MM.1S (cell line): ENCODE results near the gene PPP6R3.

Source experiments
- DNase-seq: peaks from one replicate; pipeline ENCODE4 v3.0.0-alpha.2; 2015
- H2AFZ ChIP-seq: fragments of 300-600 bp; sonication (generic); 2 replicates; pipeline ENCODE4 v1.6.0; 2016; ENCODE audit warnings: antibody characterized with exemption, low read length
- H3F3A ChIP-seq: fragments of 300-600 bp; sonication (generic); 2 replicates; pipeline ENCODE4 v1.6.1; 2016; ENCODE audit warnings: mild to moderate bottlenecking, antibody characterized with exemption, low read length, moderate library complexity, mixed read lengths; ENCODE audit not compliant: insufficient read depth
- H3K27ac ChIP-seq: fragments of 300-600 bp; sonication (generic); 2 replicates; pipeline ENCODE4 v1.5.1; 2016; ENCODE audit warnings: mild to moderate bottlenecking, low read length
- H3K27me3 ChIP-seq: fragments of 300-600 bp; sonication (generic); replicated peaks from 2 replicates; pipeline ENCODE4 v1.6.0; 2016; ENCODE audit warnings: low read length; ENCODE audit not compliant: insufficient read depth
- H3K36me3 ChIP-seq: fragments of 300-600 bp; sonication (generic); replicated peaks from 2 replicates; pipeline ENCODE4 v1.6.1; 2016; ENCODE audit warnings: mild to moderate bottlenecking, low read length, mixed read lengths; ENCODE audit not compliant: insufficient read depth
- H3K4me1 ChIP-seq: fragments of 300-600 bp; sonication (generic); 2 replicates; pipeline ENCODE4 v1.6.1; 2016; ENCODE audit warnings: low read length, mixed read lengths
- H3K4me2 ChIP-seq: fragments of 300-600 bp; sonication (generic); 2 replicates; pipeline ENCODE4 v1.6.0; 2016; ENCODE audit warnings: low read depth, low read length
- H3K4me3 ChIP-seq: fragments of 300-600 bp; sonication (generic); 2 replicates; pipeline ENCODE4 v1.5.1; 2016; ENCODE audit warnings: low read length, mixed read lengths
- H3K79me2 ChIP-seq: fragments of 300-600 bp; sonication (generic); 2 replicates; pipeline ENCODE4 v1.6.1; 2016; ENCODE audit warnings: mixed run types, low read length, mixed read lengths
- H3K9ac ChIP-seq: fragments of 300-600 bp; sonication (generic); 2 replicates; pipeline ENCODE4 v1.6.1; 2016; ENCODE audit warnings: low read length, mixed read lengths
- H3K9me2 ChIP-seq: fragments of 300-600 bp; sonication (generic); replicated peaks from 2 replicates; pipeline ENCODE4 v1.6.1; 2016; ENCODE audit warnings: mild to moderate bottlenecking, low read length, mixed read lengths; ENCODE audit not compliant: insufficient read depth
- H3K9me3 ChIP-seq: fragments of 300-600 bp; sonication (generic); replicated peaks from 2 replicates; pipeline ENCODE4 v1.6.1; 2016; ENCODE audit warnings: mild to moderate bottlenecking, low read length, mixed read lengths; ENCODE audit not compliant: insufficient read depth
- H4K20me1 ChIP-seq: fragments of 300-600 bp; sonication (generic); 2 replicates; pipeline ENCODE4 v1.6.1; 2016; ENCODE audit warnings: mild to moderate bottlenecking, low read length, moderate library complexity, mixed read lengths; ENCODE audit not compliant: insufficient read depth
- EZH2 ChIP-seq: fragments of 300-600 bp; sonication (generic); optimal IDR thresholded peaks from 2 replicates; pipeline ENCODE3; 2017; ENCODE audit warnings: low read depth, mild to moderate bottlenecking, antibody characterized with exemption, low read length, mixed read lengths
- EZH2phosphoT487 ChIP-seq: fragments of 300-600 bp; sonication (generic); IDR thresholded peaks from 2 replicates; pipeline ENCODE4 v1.6.1; 2018; ENCODE audit warnings: antibody characterized with exemption, low read length
- TF ChIP-seq, protein P1 (sequence below): fragments of 300-600 bp; sonication (generic); IDR thresholded peaks from 2 replicates; pipeline ENCODE4 v1.5.1; 2016; ENCODE audit warnings: antibody characterized with exemption, low read length, mixed read lengths

Gene PPP6R3

DNA sequence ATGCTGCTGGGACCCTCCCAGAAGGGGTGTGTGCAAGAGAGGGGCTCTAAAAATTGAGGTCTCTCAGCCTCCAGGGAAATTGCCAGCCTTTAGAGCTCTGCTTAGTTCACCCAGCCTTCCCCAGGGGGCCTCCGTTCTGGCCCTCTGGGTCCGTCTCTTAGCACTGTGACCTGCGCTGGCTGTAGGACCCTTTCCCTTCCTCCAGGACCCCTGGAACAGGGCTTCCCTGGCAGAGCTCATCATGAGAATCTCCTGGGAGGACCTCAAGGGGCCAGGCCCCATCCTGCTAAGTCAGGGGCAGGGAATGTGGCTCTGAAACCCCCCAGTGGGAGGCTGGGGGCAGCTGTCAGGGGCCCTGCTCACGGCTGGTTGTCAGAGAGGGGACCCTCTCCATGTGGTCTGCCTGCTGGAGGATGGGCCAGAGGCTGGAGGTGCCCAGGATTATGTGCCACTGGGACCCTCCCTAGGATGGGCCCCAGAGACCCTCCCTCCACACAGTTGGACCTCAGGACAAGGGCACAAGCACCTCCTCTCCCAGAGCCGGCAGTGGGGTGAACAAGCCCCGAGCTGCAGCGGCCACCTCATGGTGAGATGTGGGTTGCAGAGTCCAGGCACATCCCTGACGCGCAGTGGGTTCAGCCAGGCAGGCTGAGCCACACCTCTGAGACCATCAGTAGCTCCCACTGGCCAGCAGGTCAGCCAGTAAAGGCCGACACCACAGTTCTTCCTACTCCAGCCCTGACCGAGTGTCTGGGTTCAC lies 196.6 kb downstream of the PPP6R3 start:
- no peaks in the 10 kb centered on the region for H3F3A ChIP-seq
- no peak overlapping the region for H3K27ac ChIP-seq
- H3K9me3 ChIP-seq: no peaks in the 10 kb centered on the region
- no peak overlapping the region for H2AFZ ChIP-seq
- H4K20me1 ChIP-seq: no peaks in the 10 kb centered on the region
- H3K9ac ChIP-seq: no peak overlapping the region
- TF ChIP-seq, protein P1, sequence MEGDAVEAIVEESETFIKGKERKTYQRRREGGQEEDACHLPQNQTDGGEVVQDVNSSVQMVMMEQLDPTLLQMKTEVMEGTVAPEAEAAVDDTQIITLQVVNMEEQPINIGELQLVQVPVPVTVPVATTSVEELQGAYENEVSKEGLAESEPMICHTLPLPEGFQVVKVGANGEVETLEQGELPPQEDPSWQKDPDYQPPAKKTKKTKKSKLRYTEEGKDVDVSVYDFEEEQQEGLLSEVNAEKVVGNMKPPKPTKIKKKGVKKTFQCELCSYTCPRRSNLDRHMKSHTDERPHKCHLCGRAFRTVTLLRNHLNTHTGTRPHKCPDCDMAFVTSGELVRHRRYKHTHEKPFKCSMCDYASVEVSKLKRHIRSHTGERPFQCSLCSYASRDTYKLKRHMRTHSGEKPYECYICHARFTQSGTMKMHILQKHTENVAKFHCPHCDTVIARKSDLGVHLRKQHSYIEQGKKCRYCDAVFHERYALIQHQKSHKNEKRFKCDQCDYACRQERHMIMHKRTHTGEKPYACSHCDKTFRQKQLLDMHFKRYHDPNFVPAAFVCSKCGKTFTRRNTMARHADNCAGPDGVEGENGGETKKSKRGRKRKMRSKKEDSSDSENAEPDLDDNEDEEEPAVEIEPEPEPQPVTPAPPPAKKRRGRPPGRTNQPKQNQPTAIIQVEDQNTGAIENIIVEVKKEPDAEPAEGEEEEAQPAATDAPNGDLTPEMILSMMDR: no peak
- TF ChIP-seq EZH2: no peak
- no peak for TF ChIP-seq EZH2phosphoT487
- H3K79me2 ChIP-seq: no peaks in the 10 kb centered on the region
- H3K27me3 ChIP-seq: peaks cover 90% of the 10 kb centered on the region
- H3K4me1 ChIP-seq: no peaks in the 10 kb centered on the region
- no peak overlapping the region for H3K4me2 ChIP-seq
- no peaks in the 10 kb centered on the region for H3K36me3 ChIP-seq
- H3K9me2 ChIP-seq: no peaks in the 10 kb centered on the region
- DNase-seq: no peak
- H3K4me3 ChIP-seq: no peak overlapping the region

DNA sequence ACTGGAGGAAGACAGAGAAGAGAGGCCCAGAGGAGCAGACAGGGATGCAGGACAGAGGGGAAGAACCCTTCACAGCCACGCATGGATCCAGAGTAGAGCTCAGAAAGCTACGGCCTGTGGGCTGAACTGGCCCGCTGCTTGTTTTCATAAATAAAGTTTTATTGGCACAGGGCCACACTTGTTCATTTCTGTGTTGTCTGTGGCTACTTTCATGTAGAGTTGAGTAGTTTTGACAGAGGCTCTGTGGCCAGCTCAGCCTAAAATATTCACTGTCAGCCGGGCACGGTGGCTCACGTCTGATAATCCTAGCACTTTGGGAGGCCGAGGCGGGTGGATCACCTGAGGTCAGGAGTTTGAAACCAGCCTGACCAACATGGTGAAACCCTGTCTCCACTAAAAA lies 197.5 kb downstream of the PPP6R3 start:
- H3K9me3 ChIP-seq: no peaks in the 10 kb centered on the region
- no peak for DNase-seq
- no peak overlapping the region for H2AFZ ChIP-seq
- peaks cover 97% of the 10 kb centered on the region for H3K27me3 ChIP-seq
- no peak overlapping the region for H3K9ac ChIP-seq
- H3K79me2 ChIP-seq: no peaks in the 10 kb centered on the region
- no peak for TF ChIP-seq EZH2
- TF ChIP-seq, protein P1: no peak
- no peak for TF ChIP-seq EZH2phosphoT487
- no peaks in the 10 kb centered on the region for H3K9me2 ChIP-seq
- no peak overlapping the region for H3K27ac ChIP-seq
- H3K4me1 ChIP-seq: no peaks in the 10 kb centered on the region
- H3K36me3 ChIP-seq: no peaks in the 10 kb centered on the region
- no peak overlapping the region for H3K4me3 ChIP-seq
- H3F3A ChIP-seq: no peaks in the 10 kb centered on the region
- H3K4me2 ChIP-seq: no peak overlapping the region
- H4K20me1 ChIP-seq: no peaks in the 10 kb centered on the region

DNA sequence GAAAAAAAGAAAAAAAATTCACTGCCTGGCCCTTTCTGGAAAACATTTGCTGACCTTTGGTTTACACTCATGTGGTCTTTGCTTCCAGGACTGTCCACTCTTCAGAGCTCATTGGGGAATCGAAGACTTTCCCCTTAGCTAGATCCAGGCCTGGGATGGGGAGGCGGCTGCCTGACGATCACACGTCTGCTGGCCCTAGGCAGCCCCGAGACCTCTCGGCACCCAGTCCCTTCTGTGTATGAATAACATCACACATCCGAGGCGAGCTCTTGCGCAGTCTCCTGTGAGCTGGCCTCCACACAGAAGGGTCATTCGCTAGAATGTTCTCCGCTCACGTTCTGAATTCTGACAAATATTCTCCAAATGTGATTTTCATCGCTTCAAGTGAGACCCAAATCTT lies 198.1 kb downstream of the PPP6R3 start:
- Histone ChIP-seq H3K36me3 (no peaks in the 10 kb centered on the region), H3K9me3 (no peaks in the 10 kb centered on the region), H3F3A (no peaks in the 10 kb centered on the region), H4K20me1 (no peaks in the 10 kb centered on the region), H3K4me2 (no peak overlapping the region), H3K4me1 (no peaks in the 10 kb centered on the region), H2AFZ (no peak overlapping the region), H3K27me3 (peaks cover 97% of the 10 kb centered on the region), H3K4me3 (no peak overlapping the region), H3K9me2 (no peaks in the 10 kb centered on the region), H3K79me2 (no peaks in the 10 kb centered on the region), H3K9ac (no peak overlapping the region), H3K27ac (no peak overlapping the region)
- DNase-seq: no peak
- TF ChIP-seq, protein P1: no peak
- TF ChIP-seq EZH2phosphoT487: no peak
- TF ChIP-seq EZH2: no peak
